Measurements from ENCODE around the gene MRPL10.

GRCh38 chr17:47867813-47868533, 36.6 kb upstream of the MRPL10 start:
- TF ChIP-seq, protein P1, sequence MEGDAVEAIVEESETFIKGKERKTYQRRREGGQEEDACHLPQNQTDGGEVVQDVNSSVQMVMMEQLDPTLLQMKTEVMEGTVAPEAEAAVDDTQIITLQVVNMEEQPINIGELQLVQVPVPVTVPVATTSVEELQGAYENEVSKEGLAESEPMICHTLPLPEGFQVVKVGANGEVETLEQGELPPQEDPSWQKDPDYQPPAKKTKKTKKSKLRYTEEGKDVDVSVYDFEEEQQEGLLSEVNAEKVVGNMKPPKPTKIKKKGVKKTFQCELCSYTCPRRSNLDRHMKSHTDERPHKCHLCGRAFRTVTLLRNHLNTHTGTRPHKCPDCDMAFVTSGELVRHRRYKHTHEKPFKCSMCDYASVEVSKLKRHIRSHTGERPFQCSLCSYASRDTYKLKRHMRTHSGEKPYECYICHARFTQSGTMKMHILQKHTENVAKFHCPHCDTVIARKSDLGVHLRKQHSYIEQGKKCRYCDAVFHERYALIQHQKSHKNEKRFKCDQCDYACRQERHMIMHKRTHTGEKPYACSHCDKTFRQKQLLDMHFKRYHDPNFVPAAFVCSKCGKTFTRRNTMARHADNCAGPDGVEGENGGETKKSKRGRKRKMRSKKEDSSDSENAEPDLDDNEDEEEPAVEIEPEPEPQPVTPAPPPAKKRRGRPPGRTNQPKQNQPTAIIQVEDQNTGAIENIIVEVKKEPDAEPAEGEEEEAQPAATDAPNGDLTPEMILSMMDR (IDR thresholded peaks at IDR 0.05) = no peak
- TF ChIP-seq POLR2A (IDR thresholded peaks at IDR 0.05) = no peak

All from heart left ventricle (tissue), 13 donors.